ENCODE measurements around the gene NABP2. TPM values are rescaled to one million over a fixed set of nuclear protein-coding genes. Genes with fewer than 3 reads are reported as not detected.

The NABP2 gene
- total RNA-seq, 1 donor from 2014 or later, result 20.3 TPM

DNA sequence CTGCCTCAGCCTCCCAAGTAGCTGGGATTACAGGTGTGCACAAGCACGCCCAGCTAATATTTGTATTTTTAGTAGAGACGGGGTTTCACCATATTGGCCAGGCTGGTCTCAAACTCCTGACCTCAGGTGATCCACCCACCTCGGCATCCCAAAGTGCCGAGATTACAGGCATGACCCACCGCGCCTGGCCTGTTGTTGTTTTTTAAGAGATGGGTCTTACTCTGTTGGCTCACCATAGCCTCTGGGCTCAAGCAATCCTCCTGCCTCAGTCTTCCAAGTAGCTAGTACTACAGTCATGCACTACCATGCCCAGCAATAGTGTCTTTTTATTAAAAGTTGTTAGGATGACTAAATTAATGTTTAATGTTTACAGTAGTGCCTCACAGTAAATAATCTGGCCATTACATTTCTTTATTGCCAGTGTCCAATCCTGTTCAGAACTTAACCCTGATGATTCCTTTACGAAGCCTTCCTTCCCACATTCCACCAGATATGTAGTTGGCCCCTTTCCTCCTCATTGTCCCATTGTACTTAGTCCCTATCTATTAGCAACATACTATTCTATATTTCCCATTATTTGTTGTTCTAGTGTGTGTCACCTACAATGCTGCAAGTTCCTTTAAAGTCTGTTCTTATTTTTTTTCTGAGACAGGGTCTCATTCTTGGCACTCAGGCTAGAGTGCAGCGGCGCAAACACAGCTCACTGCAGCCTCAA, 26.1 kb upstream of the NABP2 start:
- H3K4me3 ChIP-seq, result no peak overlapping the region
- H3K27me3 ChIP-seq (ENCODE audit: low read depth), result no peaks in the 10 kb centered on the region
- DNase-seq, result no peak
- no peak overlapping the region for H3K27ac ChIP-seq (replicated peaks)
- peaks cover 7% of the 10 kb centered on the region for H3K4me1 ChIP-seq
- TF ChIP-seq, protein P1, sequence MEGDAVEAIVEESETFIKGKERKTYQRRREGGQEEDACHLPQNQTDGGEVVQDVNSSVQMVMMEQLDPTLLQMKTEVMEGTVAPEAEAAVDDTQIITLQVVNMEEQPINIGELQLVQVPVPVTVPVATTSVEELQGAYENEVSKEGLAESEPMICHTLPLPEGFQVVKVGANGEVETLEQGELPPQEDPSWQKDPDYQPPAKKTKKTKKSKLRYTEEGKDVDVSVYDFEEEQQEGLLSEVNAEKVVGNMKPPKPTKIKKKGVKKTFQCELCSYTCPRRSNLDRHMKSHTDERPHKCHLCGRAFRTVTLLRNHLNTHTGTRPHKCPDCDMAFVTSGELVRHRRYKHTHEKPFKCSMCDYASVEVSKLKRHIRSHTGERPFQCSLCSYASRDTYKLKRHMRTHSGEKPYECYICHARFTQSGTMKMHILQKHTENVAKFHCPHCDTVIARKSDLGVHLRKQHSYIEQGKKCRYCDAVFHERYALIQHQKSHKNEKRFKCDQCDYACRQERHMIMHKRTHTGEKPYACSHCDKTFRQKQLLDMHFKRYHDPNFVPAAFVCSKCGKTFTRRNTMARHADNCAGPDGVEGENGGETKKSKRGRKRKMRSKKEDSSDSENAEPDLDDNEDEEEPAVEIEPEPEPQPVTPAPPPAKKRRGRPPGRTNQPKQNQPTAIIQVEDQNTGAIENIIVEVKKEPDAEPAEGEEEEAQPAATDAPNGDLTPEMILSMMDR (IDR thresholded peaks at IDR 0.05; ENCODE audit: borderline replicate concordance), result no peak
- intact Hi-C loops (cut with micrococcal nuclease), result no loop called here
- H3K9me3 ChIP-seq (replicated peaks), result no peaks in the 10 kb centered on the region
- no peaks in the 10 kb centered on the region for H3K36me3 ChIP-seq

DNA sequence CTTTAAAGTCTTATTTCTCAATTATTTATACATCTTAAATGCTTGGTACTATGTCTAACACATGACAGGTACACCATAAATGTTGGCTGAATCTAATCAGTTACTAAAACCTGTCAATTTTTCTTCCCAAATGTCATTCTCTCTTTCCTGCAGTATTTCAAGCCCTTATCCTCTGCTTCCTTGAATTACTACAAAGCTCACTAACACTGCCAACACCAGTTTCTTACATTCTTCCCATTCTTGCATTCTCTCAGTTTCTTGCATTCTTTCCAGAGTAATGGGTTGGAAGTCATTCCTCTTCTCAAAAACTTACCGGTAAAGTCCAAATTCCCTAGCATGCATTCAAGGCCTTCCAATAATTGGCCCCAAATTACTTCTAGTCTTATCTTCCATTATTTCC, 25.3 kb upstream of the NABP2 start:
- Histone ChIP-seq H3K27ac (replicated peaks) (no peak overlapping the region), H3K36me3 (no peaks in the 10 kb centered on the region), H3K4me1 (peaks cover 7% of the 10 kb centered on the region), H3K4me3 (no peak overlapping the region), H3K27me3 (ENCODE audit: low read depth) (no peaks in the 10 kb centered on the region), H3K9me3 (replicated peaks) (no peaks in the 10 kb centered on the region)
- intact Hi-C loops (cut with micrococcal nuclease), result no loop called here
- TF ChIP-seq, protein P1 (IDR thresholded peaks at IDR 0.05; ENCODE audit: borderline replicate concordance), result no peak
- DNase-seq, result no peak

DNA sequence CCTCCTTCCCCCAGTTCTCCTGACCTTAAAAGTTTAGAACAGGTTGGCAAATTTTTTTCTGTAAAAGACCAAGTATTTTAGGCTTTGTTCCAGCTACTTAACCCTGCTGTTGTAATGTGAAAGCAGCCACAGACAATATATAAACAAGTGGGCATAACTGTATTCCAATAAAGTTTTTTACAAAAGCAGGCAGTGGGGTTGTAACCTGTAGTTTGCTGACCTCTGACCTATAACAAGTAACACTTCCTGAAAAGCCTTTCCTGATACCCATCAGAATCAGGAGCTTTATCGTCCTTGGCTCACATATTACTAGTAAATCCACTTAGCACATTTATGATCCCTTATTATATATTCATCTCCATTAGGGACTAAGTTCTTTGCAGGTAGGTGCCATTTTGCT, 21.8 kb upstream of the NABP2 start:
- Histone ChIP-seq H3K27me3 (ENCODE audit: low read depth) (no peaks in the 10 kb centered on the region), H3K4me3 (no peak overlapping the region), H3K27ac (replicated peaks) (no peak overlapping the region), H3K36me3 (peaks cover 24% of the 10 kb centered on the region), H3K9me3 (replicated peaks) (no peaks in the 10 kb centered on the region), H3K4me1 (peaks cover 17% of the 10 kb centered on the region)
- TF ChIP-seq, protein P1 (IDR thresholded peaks at IDR 0.05; ENCODE audit: borderline replicate concordance), result no peak
- intact Hi-C loops (cut with micrococcal nuclease), result no loop called here
- DNase-seq, result no peak

DNA sequence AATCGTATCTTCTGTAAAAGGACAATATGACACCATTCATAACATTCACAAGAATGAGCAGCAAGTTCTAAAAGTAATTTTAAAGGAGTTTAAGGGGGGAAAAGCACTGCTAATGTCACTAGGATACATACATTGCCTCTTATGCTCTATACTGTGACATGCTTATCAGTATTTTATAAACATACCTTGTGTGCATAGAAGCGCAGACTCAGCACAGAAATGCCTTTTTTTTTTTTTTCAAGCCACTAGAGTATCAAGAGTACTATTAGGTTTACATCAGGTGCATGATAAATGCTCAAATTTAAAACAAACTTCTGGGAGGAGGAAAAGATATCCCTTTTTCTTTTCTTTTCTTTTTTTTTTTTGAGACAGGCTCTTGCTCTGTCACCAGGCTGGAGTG, 21.3 kb upstream of the NABP2 start:
- H3K4me3 ChIP-seq, result no peak overlapping the region
- peaks cover 17% of the 10 kb centered on the region for H3K4me1 ChIP-seq
- DNase-seq, result no peak
- no peaks in the 10 kb centered on the region for H3K9me3 ChIP-seq (replicated peaks)
- H3K36me3 ChIP-seq, result peaks cover 29% of the 10 kb centered on the region
- H3K27me3 ChIP-seq (ENCODE audit: low read depth), result no peaks in the 10 kb centered on the region
- intact Hi-C loops (cut with micrococcal nuclease), result no loop called here
- H3K27ac ChIP-seq (replicated peaks), result no peak overlapping the region
- TF ChIP-seq, protein P1 (IDR thresholded peaks at IDR 0.05; ENCODE audit: borderline replicate concordance), result no peak

DNA sequence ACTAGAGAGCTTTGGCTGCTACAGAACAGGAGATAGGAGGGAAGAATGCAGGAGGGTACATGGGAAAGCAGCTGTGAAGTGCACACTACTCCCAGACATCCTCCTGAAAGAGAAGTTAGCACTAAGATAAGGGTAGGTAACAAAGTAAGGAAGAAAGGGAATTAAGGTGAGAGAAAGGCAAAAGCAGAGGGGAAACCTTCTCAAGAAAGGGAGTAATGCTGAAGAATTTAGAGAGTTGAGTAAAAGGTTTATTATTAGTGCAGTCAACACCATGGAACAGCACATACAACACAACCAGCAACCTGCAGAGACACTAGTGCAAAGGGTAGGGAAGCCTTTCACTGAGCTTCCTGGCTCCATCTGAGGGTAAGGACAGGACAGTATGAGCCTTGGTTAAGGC, 19.9 kb upstream of the NABP2 start:
- Histone ChIP-seq H3K27me3 (ENCODE audit: low read depth) (no peaks in the 10 kb centered on the region), H3K9me3 (replicated peaks) (no peaks in the 10 kb centered on the region), H3K27ac (replicated peaks) (peak overlapping the region; percentile 56), H3K36me3 (peaks cover 43% of the 10 kb centered on the region), H3K4me3 (no peak overlapping the region), H3K4me1 (peaks cover 17% of the 10 kb centered on the region)
- intact Hi-C loops (cut with micrococcal nuclease), result no loop called here
- DNase-seq, result no peak
- TF ChIP-seq, protein P1 (IDR thresholded peaks at IDR 0.05; ENCODE audit: borderline replicate concordance), result no peak
